ENCODE measurements around the gene HCFC1. TPM values are rescaled to one million over a fixed set of nuclear protein-coding genes. Genes with fewer than 3 reads are reported as not detected.
A peak's percentile ranks its signal among the peaks of the same experiment; 100 is the strongest.

The HCFC1 gene
- total and polyA plus RNA-seq, 9 of the 15 experiments (the other 6 are each of a cell fraction or from before 2014, with no cell fraction given), result 2.8 to 133 (median 17.1) TPM

DNA sequence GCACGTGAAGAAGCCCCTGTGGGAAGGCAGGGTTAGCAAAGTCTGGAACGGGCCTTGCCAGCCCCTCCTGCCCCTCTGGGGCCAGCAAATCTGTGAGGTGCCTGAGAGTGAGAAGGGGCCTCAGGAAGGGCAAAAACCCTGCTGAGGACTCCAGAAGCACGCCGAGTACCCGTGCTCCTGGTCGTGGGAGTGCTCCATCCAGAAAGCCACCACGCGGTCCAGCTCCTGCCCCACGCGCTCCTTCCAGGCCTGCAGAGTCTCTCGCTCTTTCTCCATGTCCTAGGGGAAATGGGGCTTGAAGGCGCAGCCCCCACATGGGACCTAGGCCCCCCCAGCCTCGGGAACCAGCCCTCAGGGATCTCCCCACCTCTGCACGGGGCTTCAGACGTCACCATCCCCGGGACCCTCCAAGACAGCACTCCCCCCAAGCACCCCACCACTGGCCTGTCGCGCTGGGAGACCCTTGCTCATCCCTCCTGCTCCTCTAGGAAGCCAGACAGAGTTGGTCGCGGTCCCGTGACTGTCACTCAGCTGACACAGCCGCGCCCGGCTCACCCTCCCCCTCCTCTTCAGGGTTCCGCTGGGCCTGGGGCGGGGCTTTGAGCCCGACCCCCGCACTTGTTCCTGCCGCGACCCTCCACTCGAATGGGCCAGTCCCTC lies 27.3 kb downstream of the HCFC1 start, which contains the start of gene RENBP:
TSS of gene RENBP (minus strand) at position 504 of the 660 bp plus-strand sequence. CDS start at position 471, 33 bp downstream.
- H3K79me2 ChIP-seq (ENCODE audit: control insufficient read depth, insufficient read depth, low read length), result peaks cover 7% of the 10 kb centered on the region; the same call in 2 of the 3 replicates
- intact Hi-C loops (cut with micrococcal nuclease) (no loop called here), in situ Hi-C loops (cut with MboI) (no loop called here)
- peaks cover 24% of the 10 kb centered on the region for H3K36me3 ChIP-seq (ENCODE audit: control insufficient read depth, insufficient read depth, low read length)
- no peaks in the 10 kb centered on the region for H4K20me1 ChIP-seq (replicated peaks; ENCODE audit: control insufficient read depth, insufficient read depth, low read length)
- H3K27ac ChIP-seq (ENCODE audit: extremely low read depth, low read depth, low read length), result peak within 1 kb of the TSS; percentile 60
- H3K9me3 ChIP-seq (replicated peaks; ENCODE audit: control insufficient read depth, insufficient read depth, low read depth, low read length), result no peaks in the 10 kb centered on the region
- ChIA-PET CTCF (ENCODE audit: low intra/inter-chr PET ratio) (no interaction called here), POLR2A (interaction anchor here (1.1 to 1.6 kb wide), 4 partner anchors 9 to 74 kb away, joined by 3 to 5 read pairs (median 4); partner anchors contain the start of genes ARHGAP4 and NAA10)
- peak; percentile 59 to 77 (median 60) for DNase-seq (ENCODE audit: extremely low read depth in 1 of 4, low spot score in 3 of 4)
- WGBS (ENCODE audit: insufficient coverage, low coverage, missing lambda C conversion rate), result 22% methylated on average over 9 of the region's 31 CpGs
- TSS peak; percentile 38 for BruUV-seq (replicated peaks)
- ATAC-seq, result peak; percentile 73
- H3K4me1 ChIP-seq (replicated peaks in 1 of 2; ENCODE audit: control insufficient read depth in 2 of 2, insufficient read depth in 2 of 2, low read length in 2 of 2), result peaks cover 16 to 76% of the 10 kb centered on the region in 2 experiments
- no peaks in the 10 kb centered on the region for H3K27me3 ChIP-seq (ENCODE audit: control insufficient read depth in 2 of 2, insufficient read depth in 2 of 2, low read length in 2 of 2)
- H3K4me2 ChIP-seq (ENCODE audit: insufficient read depth, low read length), result peak within 1 kb of the TSS; percentile 78
- H3K9ac ChIP-seq (ENCODE audit: insufficient read depth in 1 of 2, low read depth in 2 of 2, low read length in 2 of 2), result peak within 1 kb of the TSS; percentile 64 to 91
- H3K9me1 ChIP-seq (ENCODE audit: control insufficient read depth, insufficient read depth, low read length), result no peaks in the 10 kb centered on the region
- peak; percentile 72 for FAIRE-seq
- peak within 1 kb of the TSS; percentile 44 for H3K4me3 ChIP-seq
- peak within 1 kb of the TSS; percentile 78 for H2AFZ ChIP-seq (ENCODE audit: low read depth, low read length)
- TF ChIP-seq, protein P1, sequence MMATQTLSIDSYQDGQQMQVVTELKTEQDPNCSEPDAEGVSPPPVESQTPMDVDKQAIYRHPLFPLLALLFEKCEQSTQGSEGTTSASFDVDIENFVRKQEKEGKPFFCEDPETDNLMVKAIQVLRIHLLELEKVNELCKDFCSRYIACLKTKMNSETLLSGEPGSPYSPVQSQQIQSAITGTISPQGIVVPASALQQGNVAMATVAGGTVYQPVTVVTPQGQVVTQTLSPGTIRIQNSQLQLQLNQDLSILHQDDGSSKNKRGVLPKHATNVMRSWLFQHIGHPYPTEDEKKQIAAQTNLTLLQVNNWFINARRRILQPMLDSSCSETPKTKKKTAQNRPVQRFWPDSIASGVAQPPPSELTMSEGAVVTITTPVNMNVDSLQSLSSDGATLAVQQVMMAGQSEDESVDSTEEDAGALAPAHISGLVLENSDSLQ (IDR thresholded peaks at IDR 0.05), result peak; percentile 89
- TF ChIP-seq, protein P2, sequence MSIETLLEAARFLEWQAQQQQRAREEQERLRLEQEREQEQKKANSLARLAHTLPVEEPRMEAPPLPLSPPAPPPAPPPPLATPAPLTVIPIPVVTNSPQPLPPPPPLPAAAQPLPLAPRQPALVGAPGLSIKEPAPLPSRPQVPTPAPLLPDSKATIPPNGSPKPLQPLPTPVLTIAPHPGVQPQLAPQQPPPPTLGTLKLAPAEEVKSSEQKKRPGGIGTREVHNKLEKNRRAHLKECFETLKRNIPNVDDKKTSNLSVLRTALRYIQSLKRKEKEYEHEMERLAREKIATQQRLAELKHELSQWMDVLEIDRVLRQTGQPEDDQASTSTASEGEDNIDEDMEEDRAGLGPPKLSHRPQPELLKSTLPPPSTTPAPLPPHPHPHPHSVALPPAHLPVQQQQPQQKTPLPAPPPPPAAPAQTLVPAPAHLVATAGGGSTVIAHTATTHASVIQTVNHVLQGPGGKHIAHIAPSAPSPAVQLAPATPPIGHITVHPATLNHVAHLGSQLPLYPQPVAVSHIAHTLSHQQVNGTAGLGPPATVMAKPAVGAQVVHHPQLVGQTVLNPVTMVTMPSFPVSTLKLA (conservative IDR thresholded peaks at IDR 0.05), result peak in 1 of 2 experiments; percentile 70; a peak in 2 of 4 replicates
- TF ChIP-seq ATF1 (CRISPR knock-in tag; IDR thresholded peaks at IDR 0.05) (no peak), ATF1 (tag; IDR thresholded peaks at IDR 0.05) (0 out of 2 replicates have a peak, but pooled peaks have one; percentile 31), RBFOX2 (IDR thresholded peaks at IDR 0.05; ENCODE audit: low read depth, low read length) (peak; percentile 62), C11orf30 (IDR thresholded peaks at IDR 0.05; ENCODE audit: low read depth) (peak; percentile 30; the same call in 1 of the 2 replicates), BHLHE40 (IDR thresholded peaks at IDR 0.05; ENCODE audit: low read length) (peak; percentile 91), SAP30 (IDR thresholded peaks at IDR 0.05; ENCODE audit: borderline replicate concordance, insufficient read depth, low read depth, low read length, poor library complexity, severe bottlenecking) (peak; percentile 18), SMAD4 (CRISPR knock-in tag; conservative IDR thresholded peaks at IDR 0.05) (0 out of 2 replicates have a peak, but pooled peaks have one; percentile 60), PHF8 (IDR thresholded peaks at IDR 0.05; ENCODE audit: borderline replicate concordance, low read length) (peak; percentile 36; the same call in 1 of the 2 replicates), NR2C2 (CRISPR knock-in tag; IDR thresholded peaks at IDR 0.05) (no peak), NR2C2 (tag; IDR thresholded peaks at IDR 0.05) (no peak)
- TF ChIP-seq, protein P3, sequence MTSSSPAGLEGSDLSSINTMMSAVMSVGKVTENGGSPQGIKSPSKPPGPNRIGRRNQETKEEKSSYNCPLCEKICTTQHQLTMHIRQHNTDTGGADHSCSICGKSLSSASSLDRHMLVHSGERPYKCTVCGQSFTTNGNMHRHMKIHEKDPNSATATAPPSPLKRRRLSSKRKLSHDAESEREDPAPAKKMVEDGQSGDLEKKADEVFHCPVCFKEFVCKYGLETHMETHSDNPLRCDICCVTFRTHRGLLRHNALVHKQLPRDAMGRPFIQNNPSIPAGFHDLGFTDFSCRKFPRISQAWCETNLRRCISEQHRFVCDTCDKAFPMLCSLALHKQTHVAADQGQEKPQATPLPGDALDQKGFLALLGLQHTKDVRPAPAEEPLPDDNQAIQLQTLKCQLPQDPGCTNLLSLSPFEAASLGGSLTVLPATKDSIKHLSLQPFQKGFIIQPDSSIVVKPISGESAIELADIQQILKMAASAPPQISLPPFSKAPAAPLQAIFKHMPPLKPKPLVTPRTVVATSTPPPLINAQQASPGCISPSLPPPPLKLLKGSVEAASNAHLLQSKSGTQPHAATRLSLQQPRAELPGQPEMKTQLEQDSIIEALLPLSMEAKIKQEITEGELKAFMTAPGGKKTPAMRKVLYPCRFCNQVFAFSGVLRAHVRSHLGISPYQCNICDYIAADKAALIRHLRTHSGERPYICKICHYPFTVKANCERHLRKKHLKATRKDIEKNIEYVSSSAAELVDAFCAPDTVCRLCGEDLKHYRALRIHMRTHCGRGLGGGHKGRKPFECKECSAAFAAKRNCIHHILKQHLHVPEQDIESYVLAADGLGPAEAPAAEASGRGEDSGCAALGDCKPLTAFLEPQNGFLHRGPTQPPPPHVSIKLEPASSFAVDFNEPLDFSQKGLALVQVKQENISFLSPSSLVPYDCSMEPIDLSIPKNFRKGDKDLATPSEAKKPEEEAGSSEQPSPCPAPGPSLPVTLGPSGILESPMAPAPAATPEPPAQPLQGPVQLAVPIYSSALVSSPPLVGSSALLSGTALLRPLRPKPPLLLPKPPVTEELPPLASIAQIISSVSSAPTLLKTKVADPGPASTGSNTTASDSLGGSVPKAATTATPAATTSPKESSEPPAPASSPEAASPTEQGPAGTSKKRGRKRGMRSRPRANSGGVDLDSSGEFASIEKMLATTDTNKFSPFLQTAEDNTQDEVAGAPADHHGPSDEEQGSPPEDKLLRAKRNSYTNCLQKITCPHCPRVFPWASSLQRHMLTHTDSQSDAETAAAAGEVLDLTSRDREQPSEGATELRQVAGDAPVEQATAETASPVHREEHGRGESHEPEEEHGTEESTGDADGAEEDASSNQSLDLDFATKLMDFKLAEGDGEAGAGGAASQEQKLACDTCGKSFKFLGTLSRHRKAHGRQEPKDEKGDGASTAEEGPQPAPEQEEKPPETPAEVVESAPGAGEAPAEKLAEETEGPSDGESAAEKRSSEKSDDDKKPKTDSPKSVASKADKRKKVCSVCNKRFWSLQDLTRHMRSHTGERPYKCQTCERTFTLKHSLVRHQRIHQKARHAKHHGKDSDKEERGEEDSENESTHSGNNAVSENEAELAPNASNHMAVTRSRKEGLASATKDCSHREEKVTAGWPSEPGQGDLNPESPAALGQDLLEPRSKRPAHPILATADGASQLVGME (CRISPR knock-in tag; IDR thresholded peaks at IDR 0.05), result no peak
